Neural progenitor cell (in vitro differentiated cells): ENCODE data around the gene C1QTNF3. TPM values are rescaled to one million over a fixed set of nuclear protein-coding genes. Genes with fewer than 3 reads are reported as not detected.

ENCODE experiments used
- DNase-seq: peaks from one replicate; pipeline ENCODE4 v3.0.0-alpha.2; 2016; ENCODE audit warnings: low spot score
- H2AFZ ChIP-seq: fragments of 200-600 bp; sonication (generic); replicated peaks from 2 replicates; pipeline ENCODE4 v1.6.1; 2016; ENCODE audit warnings: antibody characterized with exemption
- H3F3A ChIP-seq: fragments of 200-600 bp; sonication (generic); 2 replicates; pipeline ENCODE4 v1.6.1; 2016; ENCODE audit warnings: antibody characterized with exemption, low read depth
- H3K27ac ChIP-seq: fragments of 200-600 bp; sonication (generic); 2 replicates; pipeline ENCODE4 v1.5.1; 2016; ENCODE audit warnings: mild to moderate bottlenecking
- H3K27me3 ChIP-seq: fragments of 200-600 bp; sonication (generic); 2 replicates; pipeline ENCODE4 v1.6.1; 2016; ENCODE audit warnings: mild to moderate bottlenecking, moderate library complexity
- H3K36me3 ChIP-seq: fragments of 200-600 bp; sonication (generic); 2 replicates; pipeline ENCODE4 v1.5.1; 2016
- H3K4me1 ChIP-seq: fragments of 200-600 bp; sonication (generic); 2 replicates; pipeline ENCODE4 v1.6.1; 2016; ENCODE audit warnings: mixed run types
- H3K4me2 ChIP-seq: fragments of 200-600 bp; sonication (generic); 2 replicates; pipeline ENCODE4 v1.6.1; 2016
- H3K4me3 ChIP-seq: fragments of 200-600 bp; sonication (generic); 2 replicates; pipeline ENCODE4 v1.5.1; 2016
- H3K79me2 ChIP-seq: fragments of 200-600 bp; sonication (generic); 2 replicates; pipeline ENCODE4 v1.6.1; 2016; ENCODE audit warnings: low read depth
- H3K9ac ChIP-seq: fragments of 200-600 bp; sonication (generic); 2 replicates; pipeline ENCODE4 v1.6.1; 2016
- H3K9me3 ChIP-seq: fragments of 200-600 bp; sonication (generic); 2 replicates; pipeline ENCODE4 v1.5.1; 2016; ENCODE audit warnings: low read depth
- H4K20me1 ChIP-seq: fragments of 200-600 bp; sonication (generic); 2 replicates; pipeline ENCODE4 v1.6.1; 2016; ENCODE audit warnings: low read depth
- H3K27ac Mint-ChIP-seq: 3 replicates; pipeline ENCODE4 v1.8.0; 2021; ENCODE audit warnings: mixed read lengths
- H3K27me3 Mint-ChIP-seq: 2 replicates; pipeline ENCODE4 v1.8.0; 2022; ENCODE audit warnings: low read depth, mild to moderate bottlenecking, inconsistent platforms, moderate library complexity, mixed read lengths; ENCODE audit not compliant: insufficient read depth
- H3K36me3 Mint-ChIP-seq: 3 replicates; pipeline ENCODE4 v1.8.0; 2021; ENCODE audit warnings: mixed read lengths
- H3K4me1 Mint-ChIP-seq: 3 replicates; pipeline ENCODE4 v1.8.0; 2021; ENCODE audit warnings: mixed read lengths
- H3K4me3 Mint-ChIP-seq: 3 replicates; pipeline ENCODE4 v1.8.0; 2021; ENCODE audit warnings: mild to moderate bottlenecking, moderate library complexity, mixed read lengths
- H3K9me3 Mint-ChIP-seq: 3 replicates; pipeline ENCODE4 v1.8.0; 2020; ENCODE audit warnings: mixed read lengths
- EZH2 ChIP-seq: fragments of 200-600 bp; sonication (generic); IDR thresholded peaks from 2 replicates; pipeline ENCODE4 v1.6.1; 2017; ENCODE audit warnings: antibody characterized with exemption, mild to moderate bottlenecking, moderate library complexity
- EZH2phosphoT487 ChIP-seq: fragments of 200-600 bp; sonication (generic); IDR thresholded peaks from 2 replicates; pipeline ENCODE4 v1.6.1; 2017; ENCODE audit warnings: antibody characterized with exemption
- small RNA-seq: library from RNA; depleted of rRNA; stranded (forward); fragments of <200 nt; gene quantifications from one replicate; pipeline ENCODE3, GENCODE V24; 2015
- total RNA-seq: library from RNA; depleted of rRNA; stranded (reverse); fragments of >200 nt; gene quantifications from 2 replicates; pipeline ENCODE4 v1.2.3, GENCODE V29; 2015; ENCODE audit warnings: low replicate concordance
- TF ChIP-seq, protein P1 (sequence below): fragments of 200-600 bp; sonication (generic); IDR thresholded peaks from 2 replicates; pipeline ENCODE4 v1.5.1; 2017; ENCODE audit warnings: antibody characterized with exemption, mild to moderate bottlenecking

The C1QTNF3 gene
- total RNA-seq, 1 donor from 2014 or later, result 4.8 TPM

GRCh38 chr5:33969572-33970452 lies 73.2 kb downstream of the C1QTNF3 start:
- no peaks in the 10 kb centered on the region for H3K9me3 Mint-ChIP-seq
- Histone ChIP-seq H3K4me2 (no peak overlapping the region), H3K9ac (no peak overlapping the region), H2AFZ (peak overlapping the region; percentile 87), H4K20me1 (no peaks in the 10 kb centered on the region), H3K9me3 (no peaks in the 10 kb centered on the region), H3K27ac (no peak overlapping the region), H3K27me3 (no peaks in the 10 kb centered on the region), H3F3A (no peaks in the 10 kb centered on the region), H3K4me1 (peaks cover 12% of the 10 kb centered on the region), H3K36me3 (no peaks in the 10 kb centered on the region), H3K4me3 (no peak overlapping the region), H3K79me2 (no peaks in the 10 kb centered on the region)
- H3K4me1 Mint-ChIP-seq, result peaks cover 3% of the 10 kb centered on the region
- H3K4me3 Mint-ChIP-seq, result no peak overlapping the region
- no peaks in the 10 kb centered on the region for H3K27me3 Mint-ChIP-seq
- H3K27ac Mint-ChIP-seq, result no peak overlapping the region
- peak; percentile 64 for DNase-seq
- H3K36me3 Mint-ChIP-seq, result no peaks in the 10 kb centered on the region
- TF ChIP-seq, protein P1, sequence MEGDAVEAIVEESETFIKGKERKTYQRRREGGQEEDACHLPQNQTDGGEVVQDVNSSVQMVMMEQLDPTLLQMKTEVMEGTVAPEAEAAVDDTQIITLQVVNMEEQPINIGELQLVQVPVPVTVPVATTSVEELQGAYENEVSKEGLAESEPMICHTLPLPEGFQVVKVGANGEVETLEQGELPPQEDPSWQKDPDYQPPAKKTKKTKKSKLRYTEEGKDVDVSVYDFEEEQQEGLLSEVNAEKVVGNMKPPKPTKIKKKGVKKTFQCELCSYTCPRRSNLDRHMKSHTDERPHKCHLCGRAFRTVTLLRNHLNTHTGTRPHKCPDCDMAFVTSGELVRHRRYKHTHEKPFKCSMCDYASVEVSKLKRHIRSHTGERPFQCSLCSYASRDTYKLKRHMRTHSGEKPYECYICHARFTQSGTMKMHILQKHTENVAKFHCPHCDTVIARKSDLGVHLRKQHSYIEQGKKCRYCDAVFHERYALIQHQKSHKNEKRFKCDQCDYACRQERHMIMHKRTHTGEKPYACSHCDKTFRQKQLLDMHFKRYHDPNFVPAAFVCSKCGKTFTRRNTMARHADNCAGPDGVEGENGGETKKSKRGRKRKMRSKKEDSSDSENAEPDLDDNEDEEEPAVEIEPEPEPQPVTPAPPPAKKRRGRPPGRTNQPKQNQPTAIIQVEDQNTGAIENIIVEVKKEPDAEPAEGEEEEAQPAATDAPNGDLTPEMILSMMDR, result peak; percentile 78
- TF ChIP-seq EZH2phosphoT487 (no peak), EZH2 (no peak)

DNA sequence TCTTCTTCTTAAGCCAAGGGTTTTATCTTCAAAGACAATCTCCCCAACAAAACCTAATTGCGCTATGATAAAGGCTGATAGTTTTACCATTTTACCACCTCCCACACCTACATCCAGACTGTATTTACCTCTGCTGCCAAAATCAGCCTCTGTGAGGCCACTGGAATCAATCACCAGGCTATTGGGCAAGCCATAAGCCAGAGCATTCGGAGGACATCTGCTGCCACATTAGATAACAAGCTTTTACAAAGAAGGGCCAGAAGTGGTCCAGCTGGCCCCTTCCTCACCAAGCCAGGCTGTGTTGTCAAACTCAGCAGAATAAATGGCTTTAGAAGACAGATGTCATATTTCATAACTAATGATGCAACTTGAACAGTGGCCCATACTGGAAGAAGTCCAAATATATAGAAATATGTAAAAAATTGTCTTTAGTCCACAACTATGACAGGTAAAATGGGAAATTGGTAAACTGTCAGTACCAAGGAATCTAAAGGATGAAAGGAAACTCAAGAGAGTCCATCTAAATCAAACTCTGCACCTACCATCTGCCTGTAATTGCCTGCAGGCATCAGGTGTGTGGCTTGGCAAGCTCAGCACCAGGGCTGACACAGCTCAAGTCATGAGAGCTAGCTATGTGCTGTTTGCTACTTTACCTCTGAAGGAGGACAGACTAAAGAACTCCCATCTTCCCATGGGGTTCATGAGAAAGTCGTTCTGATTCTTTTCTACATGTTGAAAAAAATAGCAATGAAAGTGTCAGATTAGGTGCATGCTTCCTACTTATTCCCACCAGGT lies 74.6 kb downstream of the C1QTNF3 start:
- H3K4me2 ChIP-seq, result no peak overlapping the region
- no peak overlapping the region for H3K27ac Mint-ChIP-seq
- H3K79me2 ChIP-seq, result no peaks in the 10 kb centered on the region
- H3K27me3 ChIP-seq, result no peaks in the 10 kb centered on the region
- H3K4me3 ChIP-seq, result no peak overlapping the region
- H3K9me3 Mint-ChIP-seq, result no peaks in the 10 kb centered on the region
- no peak for TF ChIP-seq EZH2phosphoT487
- TF ChIP-seq EZH2, result no peak
- TF ChIP-seq, protein P1, result no peak
- H3K4me1 Mint-ChIP-seq, result peaks cover 3% of the 10 kb centered on the region
- no peaks in the 10 kb centered on the region for H3K27me3 Mint-ChIP-seq
- no peak for DNase-seq
- no peak overlapping the region for H3K27ac ChIP-seq
- no peaks in the 10 kb centered on the region for H3K36me3 ChIP-seq
- H3K4me1 ChIP-seq, result peaks cover 10% of the 10 kb centered on the region
- no peaks in the 10 kb centered on the region for H3K9me3 ChIP-seq
- no peak overlapping the region for H3K9ac ChIP-seq
- H3F3A ChIP-seq, result no peaks in the 10 kb centered on the region
- no peaks in the 10 kb centered on the region for H4K20me1 ChIP-seq
- no peak overlapping the region for H3K4me3 Mint-ChIP-seq
- no peak overlapping the region for H2AFZ ChIP-seq
- no peaks in the 10 kb centered on the region for H3K36me3 Mint-ChIP-seq

Small RNA genes lying within 50 kb of the gene (small RNA-seq; reads per million reads assigned to genes)
- gene AC139783.1, result not detected

Other genes starting within 250 kb of the C1QTNF3 start
- 15.6 and 16.7 TPM in 2 replicates for gene ADAMTS12, start 151.2 kb downstream of the C1QTNF3 start, total RNA-seq
- not detected in 2 replicates for gene RXFP3, start 106.8 kb downstream of the C1QTNF3 start, total RNA-seq
- gene SLC45A2, start 58.5 kb downstream of the C1QTNF3 start, total RNA-seq, result 0.06 TPM in 1 of 2 replicates, not detected in the other
- 14.9 and 16.8 TPM in 2 replicates for gene AMACR, start 35.2 kb downstream of the C1QTNF3 start, total RNA-seq